Mucosa of descending colon (tissue), 3 donors: ENCODE data around the gene PLIN3. TPM values are rescaled to one million over a fixed set of nuclear protein-coding genes. Genes with fewer than 3 reads are reported as not detected.
"Not testable (repeated sequence)": the region's sequence is repeated elsewhere in the genome, so short reads cannot be mapped to it uniquely, and the experiment has no call there.

Source experiments
- ATAC-seq: fragments of 200-7000 bp; cut with Tn5 transposase; one replicate; pipeline ENCODE4 v1.9.1; 2020; ENCODE audit warnings: mild to moderate bottlenecking, moderate library complexity
- DNase-seq, 3 donors: peaks; one replicate each; pipeline ENCODE4 v3.0.0-alpha.2; 2020
- H3K36me3 ChIP-seq: fragments of 200-600 bp; one replicate; pipeline ENCODE4 v1.8.0; 2021; ENCODE audit warnings: low read depth, mild to moderate bottlenecking
- H3K4me1 ChIP-seq: fragments of 200-600 bp; one replicate; pipeline ENCODE4 v1.8.0; 2021; ENCODE audit warnings: low read depth, mild to moderate bottlenecking
- H3K4me3 ChIP-seq: fragments of 200-600 bp; one replicate; pipeline ENCODE4 v1.8.0; 2021; ENCODE audit warnings: mild to moderate bottlenecking
- H3K9me3 ChIP-seq: fragments of 200-600 bp; one replicate; pipeline ENCODE4 v1.8.0; 2021; ENCODE audit warnings: mild to moderate bottlenecking
- intact Hi-C, 2 donors: fragments of 100-400 bp; cut with DNase I in 1 of 2; cut with micrococcal nuclease in 1 of 2; formaldehyde crosslinking; loops; one replicate each; pipeline versions ENCODE4 v1.11.0 to v1.11.1; 2022; cut with DNase I, micrococcal nuclease
- total RNA-seq, 3 donors: library from RNA; stranded (reverse); fragmentation: NEBNext Ultra II Directional in 2 of 3; extraction: Animal tissue kit (Norgen Biotek cat#: 25700) in 2 of 3; gene quantifications; one replicate each; pipeline versions ENCODE4 v1.2.1 to v1.2.4, GENCODE V29; 2021 to 2023
- TF ChIP-seq, protein P1 (sequence below): fragments of 200-600 bp; IDR thresholded peaks from one replicate; pipeline ENCODE4 v1.8.0; 2022; ENCODE audit warnings: antibody characterized with exemption, mild to moderate bottlenecking
- donor health status: DM: no; HTN: no; CAD: no; lungs with moderate emphysema.
- donor health status: DM: no; HTN: no; CAD: no.
- donor health status: DM: no; HTN: yes; CAD: no.

PLIN3 gene
- total RNA-seq, 3 donors from 2014 or later = 77.3 to 125 (median 108) TPM

DNA sequence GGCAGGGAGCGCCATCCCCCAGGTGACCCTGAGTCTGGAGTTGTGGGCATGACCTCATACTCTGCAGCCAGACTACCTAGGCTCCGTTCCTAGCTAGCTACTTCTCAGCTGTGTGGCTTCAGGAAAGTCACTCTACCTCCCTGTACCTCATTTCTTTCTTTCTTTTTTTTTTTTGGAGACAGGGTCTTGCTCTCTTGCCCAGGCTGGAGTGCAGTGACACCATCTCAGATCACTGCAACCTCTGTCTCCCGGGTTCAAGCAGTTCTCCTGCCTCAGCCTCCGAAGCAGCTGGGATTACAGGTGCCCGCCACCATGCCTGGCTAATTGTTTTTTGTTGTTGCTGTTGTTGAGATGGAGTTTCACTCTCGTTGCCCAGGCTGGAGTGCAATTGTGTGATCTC lies 15.0 kb downstream of the PLIN3 start:
- H3K9me3 ChIP-seq = no peaks in the 10 kb centered on the region
- H3K4me3 ChIP-seq = no peak overlapping the region
- DNase-seq (no peak), ATAC-seq (peak; percentile 18)
- TF ChIP-seq, protein P1, sequence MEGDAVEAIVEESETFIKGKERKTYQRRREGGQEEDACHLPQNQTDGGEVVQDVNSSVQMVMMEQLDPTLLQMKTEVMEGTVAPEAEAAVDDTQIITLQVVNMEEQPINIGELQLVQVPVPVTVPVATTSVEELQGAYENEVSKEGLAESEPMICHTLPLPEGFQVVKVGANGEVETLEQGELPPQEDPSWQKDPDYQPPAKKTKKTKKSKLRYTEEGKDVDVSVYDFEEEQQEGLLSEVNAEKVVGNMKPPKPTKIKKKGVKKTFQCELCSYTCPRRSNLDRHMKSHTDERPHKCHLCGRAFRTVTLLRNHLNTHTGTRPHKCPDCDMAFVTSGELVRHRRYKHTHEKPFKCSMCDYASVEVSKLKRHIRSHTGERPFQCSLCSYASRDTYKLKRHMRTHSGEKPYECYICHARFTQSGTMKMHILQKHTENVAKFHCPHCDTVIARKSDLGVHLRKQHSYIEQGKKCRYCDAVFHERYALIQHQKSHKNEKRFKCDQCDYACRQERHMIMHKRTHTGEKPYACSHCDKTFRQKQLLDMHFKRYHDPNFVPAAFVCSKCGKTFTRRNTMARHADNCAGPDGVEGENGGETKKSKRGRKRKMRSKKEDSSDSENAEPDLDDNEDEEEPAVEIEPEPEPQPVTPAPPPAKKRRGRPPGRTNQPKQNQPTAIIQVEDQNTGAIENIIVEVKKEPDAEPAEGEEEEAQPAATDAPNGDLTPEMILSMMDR = no peak
- peaks cover 3% of the 10 kb centered on the region for H3K36me3 ChIP-seq
- intact Hi-C loops = loop anchor here (5.0 to 10.0 kb wide), 2 partner anchors 45 to 48 kb away; no protein-coding TSS in a partner anchor
- H3K4me1 ChIP-seq = no peaks in the 10 kb centered on the region

DNA sequence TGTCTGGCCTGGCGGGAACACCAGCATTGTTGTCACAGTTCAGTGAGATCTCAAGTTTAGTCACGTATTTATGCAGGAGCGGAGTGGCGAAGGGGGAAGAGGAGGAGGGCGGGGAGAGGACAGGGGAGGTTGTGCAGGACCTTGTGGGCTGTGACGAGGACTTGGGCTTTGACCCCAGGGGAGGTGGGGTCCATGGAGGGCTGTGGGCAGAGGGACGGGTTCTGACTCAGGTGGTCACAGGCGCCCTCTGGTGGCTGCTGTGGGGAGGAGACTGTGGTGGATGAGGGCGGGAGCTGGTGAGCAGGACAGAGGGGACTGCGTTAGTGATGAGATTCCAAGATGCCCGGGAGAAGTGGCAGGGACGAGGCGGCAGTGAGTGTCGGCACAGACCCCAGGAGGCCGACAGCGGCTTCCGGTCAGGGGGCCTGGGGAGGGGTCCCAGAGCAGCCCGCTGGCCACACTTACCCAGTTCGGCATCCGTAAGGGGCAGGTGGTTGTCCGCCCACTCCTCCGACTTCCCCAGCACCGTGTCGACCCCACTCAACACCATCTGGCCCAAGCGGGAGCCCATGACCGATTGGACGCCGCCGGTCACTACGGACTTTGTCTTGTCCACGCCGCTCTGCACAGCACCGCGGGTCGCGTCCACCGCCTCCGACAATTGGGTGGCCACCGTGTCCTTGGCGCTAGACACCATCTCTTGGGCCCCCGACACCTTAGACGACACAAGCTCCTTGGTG lies 15.7 kb downstream of the PLIN3 start:
- H3K4me1 ChIP-seq = no peaks in the 10 kb centered on the region
- ATAC-seq (peak; percentile 82), DNase-seq (peak; percentile 63 to 83 (median 77))
- no peak overlapping the region for H3K4me3 ChIP-seq
- intact Hi-C loops = loop anchor here (5.0 to 10.0 kb wide), 2 partner anchors 44 to 47 kb away; no protein-coding TSS in a partner anchor
- H3K36me3 ChIP-seq = peaks cover 6% of the 10 kb centered on the region
- TF ChIP-seq, protein P1 = peak; percentile 62
- H3K9me3 ChIP-seq = no peaks in the 10 kb centered on the region

DNA sequence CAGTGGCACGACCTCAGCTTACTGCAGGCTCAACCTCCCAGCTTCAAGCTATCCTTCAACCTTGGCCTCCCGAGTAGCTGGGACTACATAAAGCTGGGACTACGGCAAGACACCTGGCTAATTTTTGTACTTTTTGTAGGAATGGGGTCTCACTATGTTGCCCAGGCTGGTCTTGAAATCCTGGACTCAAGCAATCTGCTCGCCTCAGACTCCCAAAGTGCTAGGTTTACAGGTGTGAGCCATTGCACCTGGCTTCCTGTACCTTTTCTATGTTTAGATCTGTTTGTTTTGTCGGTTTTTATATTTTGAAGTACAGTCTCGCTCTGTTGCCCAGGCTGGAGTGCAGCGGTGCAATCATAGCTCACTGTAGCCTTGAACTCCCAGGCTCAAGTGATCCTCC lies 18.4 kb downstream of the PLIN3 start:
- Histone ChIP-seq H3K4me1 (no peaks in the 10 kb centered on the region), H3K36me3 (peaks cover 6% of the 10 kb centered on the region), H3K9me3 (no peaks in the 10 kb centered on the region), H3K4me3 (no peak overlapping the region)
- TF ChIP-seq, protein P1 = no peak
- intact Hi-C loops = no loop called here
- ATAC-seq = no peak
- no peak for DNase-seq

DNA sequence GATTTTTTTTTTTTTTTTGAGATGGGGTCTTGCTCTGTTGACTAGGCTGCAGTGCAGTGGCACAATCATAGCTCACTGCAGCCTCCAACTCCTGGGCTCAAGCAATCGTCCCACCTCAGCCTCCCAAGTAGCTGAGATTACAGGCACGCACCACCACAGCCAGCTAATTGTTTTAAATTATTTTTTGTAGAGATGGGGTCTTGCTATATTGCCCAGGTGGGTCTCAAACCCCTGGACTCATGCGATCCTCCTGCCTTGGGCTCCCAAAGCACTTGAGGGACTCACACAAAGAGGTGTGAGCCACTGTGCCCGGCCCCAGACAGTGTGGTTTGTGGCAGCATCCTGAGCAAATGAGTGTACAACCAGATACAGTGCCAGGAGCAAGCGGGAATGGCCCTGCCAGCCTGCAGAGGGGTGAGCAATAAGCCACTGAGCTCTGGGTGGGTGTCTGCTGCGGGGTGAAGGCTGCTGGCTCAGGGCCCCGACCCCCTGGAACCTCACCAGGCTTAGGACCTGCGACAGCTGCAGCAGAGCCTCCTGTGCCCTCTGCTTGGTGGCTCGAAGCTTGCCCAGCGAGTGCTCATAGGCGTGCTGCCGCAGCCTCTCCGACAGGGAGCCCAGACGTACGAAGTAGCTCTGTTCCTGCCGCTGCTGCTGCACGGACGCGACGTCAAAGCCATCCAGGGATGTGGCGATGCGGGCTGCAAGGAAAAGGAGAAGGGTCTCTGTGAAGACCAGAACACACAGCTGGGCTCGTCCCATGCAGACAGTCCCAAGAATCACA lies 20.1 kb downstream of the PLIN3 start:
- TF ChIP-seq, protein P1 = no peak
- DNase-seq (no peak), ATAC-seq (no peak)
- peaks cover 6% of the 10 kb centered on the region for H3K36me3 ChIP-seq
- peaks cover 4% of the 10 kb centered on the region for H3K4me1 ChIP-seq
- intact Hi-C loops = no loop called here
- H3K4me3 ChIP-seq = no peak overlapping the region
- H3K9me3 ChIP-seq = no peaks in the 10 kb centered on the region

DNA sequence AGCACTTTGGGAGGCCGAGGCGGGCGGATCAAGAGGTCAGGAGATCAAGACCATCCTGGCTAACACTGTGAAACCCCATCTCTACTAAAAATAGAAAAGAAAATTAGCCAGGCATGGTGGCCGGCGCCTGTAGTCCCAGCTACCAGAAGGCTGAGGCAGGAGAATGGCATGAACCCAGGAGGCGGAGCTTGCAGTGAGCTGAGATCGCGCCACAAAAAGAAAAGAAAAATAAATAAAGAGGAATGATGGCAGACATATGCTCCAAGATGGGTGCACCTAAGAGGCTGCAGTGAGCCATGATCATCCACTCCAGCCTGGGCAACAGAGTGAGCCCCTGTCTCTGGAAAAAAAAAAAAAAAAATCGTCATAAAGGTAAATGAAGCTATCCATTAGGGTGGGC lies 21.5 kb downstream of the PLIN3 start:
- H3K4me3 ChIP-seq, H3K9me3 ChIP-seq, intact Hi-C loops, DNase-seq, H3K36me3 ChIP-seq, H3K4me1 ChIP-seq, ATAC-seq: not testable (repeated sequence)
